GOT3 (cell line): ENCODE measurements around the gene GEMIN7.

Source experiments
- DNase-seq: peaks from one replicate; lab custom pipeline; 2025; ENCODE audit warnings: mixed read lengths; lab: John Stamatoyannopoulos, UW

Gene GEMIN7

GRCh38 chr19:45090034-45090433 lies 11.0 kb downstream of the GEMIN7 start:
- DNase-seq = no peak

- no peak for DNase-seq
These were observed 11.5 kb downstream of the GEMIN7 start for GRCh38 chr19:45090606-45091005.

DNA sequence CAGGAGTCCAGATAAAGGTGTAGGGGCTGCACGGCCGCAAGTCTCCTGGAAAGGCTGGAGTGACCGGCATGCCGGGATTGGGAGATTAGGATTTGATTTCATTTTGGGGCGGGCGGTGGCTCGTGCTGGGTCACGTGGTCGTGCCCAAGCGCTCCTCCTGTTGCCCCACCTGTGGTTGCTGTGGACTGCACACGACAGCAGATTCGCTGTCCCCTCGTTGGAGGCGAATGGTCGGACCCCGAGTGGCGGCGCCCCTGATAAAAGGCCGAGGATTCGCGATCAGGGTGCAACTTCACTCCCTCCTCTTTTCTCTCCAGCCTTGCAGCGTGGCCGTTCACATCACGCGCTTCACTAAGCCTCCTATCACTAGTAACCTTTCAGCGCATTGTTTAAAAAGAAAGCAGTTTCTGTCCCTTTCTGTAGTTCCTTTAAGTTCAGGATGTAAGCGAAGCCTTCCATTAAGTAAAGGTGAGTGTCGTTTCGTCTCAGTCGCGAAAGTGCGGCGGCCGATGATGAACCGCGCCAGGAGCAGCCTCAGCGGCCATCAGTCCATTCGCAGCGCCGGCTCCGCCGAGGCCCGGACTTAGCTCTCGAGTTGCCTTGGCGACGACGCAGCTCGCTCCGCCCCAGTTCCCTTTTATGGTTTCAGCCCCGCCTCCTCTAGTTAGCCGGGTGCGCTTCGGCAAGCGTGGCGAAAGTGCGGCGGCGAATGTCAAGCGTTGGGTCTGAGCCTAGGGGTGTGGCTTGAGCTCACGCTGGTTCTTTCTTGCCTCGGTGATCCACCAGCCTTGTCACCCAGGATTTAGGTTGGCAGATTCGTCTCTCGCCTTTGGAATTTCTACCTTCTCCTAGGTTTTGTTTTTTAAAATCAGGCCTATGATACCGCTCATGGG lies 12.2 kb downstream of the GEMIN7 start:
- DNase-seq = peak; percentile 94

- DNase-seq = peak; percentile 75
These were observed 14.0 kb downstream of the GEMIN7 start, which contains the start of gene PPP1R37 for GRCh38 chr19:45092747-45093678. PPP1R37 (plus strand) TSS chr19:45093179; CDS start chr19:45093326, 147 bp downstream.

GRCh38 chr19:45094137-45094536 lies 15.1 kb downstream of the GEMIN7 start:
- no peak for DNase-seq

DNA sequence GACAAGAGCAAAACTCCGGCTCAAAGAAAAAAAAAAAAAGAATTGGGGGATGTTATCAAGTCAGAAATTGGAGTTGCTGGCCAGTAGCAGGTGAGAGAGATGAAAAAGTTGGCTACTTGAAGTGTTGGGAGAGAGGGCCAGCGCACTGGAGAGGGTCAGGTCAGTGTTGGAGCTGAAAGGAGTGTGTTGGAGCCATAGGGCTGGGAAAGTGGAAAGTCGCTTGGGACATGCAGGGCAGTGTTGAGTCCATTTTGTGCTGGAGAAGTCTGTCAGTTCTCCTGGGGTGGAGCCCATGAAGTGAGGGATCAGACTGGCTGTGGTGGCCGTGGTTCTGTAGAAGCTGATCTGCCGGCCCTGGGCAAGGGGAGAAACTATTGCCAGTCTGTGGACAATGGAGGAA lies 15.6 kb downstream of the GEMIN7 start:
- DNase-seq = no peak

GRCh38 chr19:45095496-45096413 lies 16.7 kb downstream of the GEMIN7 start:
- DNase-seq = no peak

- no peak for DNase-seq
These were observed 17.6 kb downstream of the GEMIN7 start for GRCh38 chr19:45096700-45097099.

GRCh38 chr19:45097450-45097775 lies 18.4 kb downstream of the GEMIN7 start:
- no peak for DNase-seq

- DNase-seq = peak; percentile 23
These were observed 18.9 kb downstream of the GEMIN7 start for GRCh38 chr19:45097776-45098520.

- DNase-seq = no peak
These were observed 19.7 kb downstream of the GEMIN7 start for GRCh38 chr19:45098521-45099466.

DNA sequence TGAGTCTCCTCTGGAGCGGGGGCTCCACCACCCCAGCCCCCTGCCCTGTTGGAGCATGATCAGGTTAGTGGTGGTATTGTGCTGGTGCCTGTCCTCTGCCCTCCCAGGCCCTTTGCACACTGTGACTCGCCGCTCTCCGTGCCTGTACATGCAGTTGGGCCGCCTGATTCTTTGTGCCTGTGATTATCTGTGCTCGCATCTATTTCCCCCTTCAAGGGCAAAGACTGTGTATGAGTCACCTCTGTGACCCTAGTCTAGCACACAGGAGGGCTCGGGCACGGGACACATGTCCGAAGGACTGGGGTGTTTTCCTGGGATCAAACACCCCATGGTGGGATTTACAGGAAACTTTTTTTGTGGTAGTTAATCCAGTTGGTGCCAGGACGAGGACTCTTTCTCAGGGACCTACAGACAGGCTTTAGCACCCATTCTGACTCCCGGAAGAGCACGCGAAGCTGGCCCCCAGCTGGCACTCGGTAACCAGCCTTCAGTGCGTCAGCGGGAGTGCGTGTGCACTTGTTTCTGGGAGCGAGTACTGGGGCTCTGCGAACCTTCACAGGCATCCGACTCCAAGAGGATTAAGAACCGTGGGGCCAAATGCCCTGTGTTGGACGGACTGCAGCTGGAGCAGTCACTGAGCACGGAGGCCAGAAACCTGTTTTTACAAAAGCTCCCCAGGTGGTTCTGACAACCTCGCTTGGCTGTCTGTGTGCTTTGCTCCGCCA lies 20.6 kb downstream of the GEMIN7 start:
- DNase-seq = no peak

- DNase-seq = no peak
These were observed 21.1 kb downstream of the GEMIN7 start for GRCh38 chr19:45100201-45100600.

- DNase-seq = no peak
These were observed 21.8 kb downstream of the GEMIN7 start for GRCh38 chr19:45100846-45101252.

DNA sequence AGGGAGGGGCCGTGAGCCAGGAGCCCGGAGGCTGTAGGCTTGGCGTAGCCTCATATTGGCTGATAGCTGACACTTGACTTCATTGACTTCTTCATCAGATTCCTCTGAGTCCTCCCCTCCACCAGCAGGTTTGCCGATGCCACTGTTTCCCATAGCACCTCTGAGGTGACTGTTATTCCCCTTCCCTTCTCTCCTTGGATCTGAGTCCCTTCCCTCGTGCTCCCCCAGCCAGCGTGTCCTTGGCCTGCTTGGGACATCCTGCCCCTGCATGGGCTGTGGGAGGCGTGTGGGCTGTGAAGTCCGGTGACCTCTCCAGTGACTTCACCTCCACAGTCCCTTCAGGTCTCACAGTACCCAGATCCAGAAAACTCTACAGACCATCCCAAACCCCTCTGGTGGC lies 22.7 kb downstream of the GEMIN7 start:
- DNase-seq = no peak

DNA sequence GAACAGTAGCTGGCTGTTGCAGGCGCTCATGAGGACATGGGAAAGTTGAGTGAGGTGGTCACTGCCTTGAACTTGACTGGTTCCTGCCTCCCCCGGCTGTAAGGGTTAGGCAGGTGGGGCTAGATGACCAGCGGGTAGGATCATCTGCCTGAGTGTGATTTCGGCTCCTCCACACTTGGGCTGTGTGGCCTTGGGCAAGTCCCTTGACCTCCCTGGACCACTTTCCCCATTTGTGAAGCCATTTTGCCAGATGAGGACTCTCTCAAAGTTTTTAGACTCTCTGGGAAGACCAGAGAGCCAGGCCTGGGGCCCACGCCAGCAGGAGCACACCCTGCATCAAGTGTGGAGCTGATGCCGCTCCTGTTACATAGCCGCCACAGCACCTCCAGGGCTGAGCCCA lies 23.4 kb downstream of the GEMIN7 start:
- DNase-seq = no peak

- no peak for DNase-seq
These were observed 24.1 kb downstream of the GEMIN7 start for GRCh38 chr19:45103156-45103507.

DNA sequence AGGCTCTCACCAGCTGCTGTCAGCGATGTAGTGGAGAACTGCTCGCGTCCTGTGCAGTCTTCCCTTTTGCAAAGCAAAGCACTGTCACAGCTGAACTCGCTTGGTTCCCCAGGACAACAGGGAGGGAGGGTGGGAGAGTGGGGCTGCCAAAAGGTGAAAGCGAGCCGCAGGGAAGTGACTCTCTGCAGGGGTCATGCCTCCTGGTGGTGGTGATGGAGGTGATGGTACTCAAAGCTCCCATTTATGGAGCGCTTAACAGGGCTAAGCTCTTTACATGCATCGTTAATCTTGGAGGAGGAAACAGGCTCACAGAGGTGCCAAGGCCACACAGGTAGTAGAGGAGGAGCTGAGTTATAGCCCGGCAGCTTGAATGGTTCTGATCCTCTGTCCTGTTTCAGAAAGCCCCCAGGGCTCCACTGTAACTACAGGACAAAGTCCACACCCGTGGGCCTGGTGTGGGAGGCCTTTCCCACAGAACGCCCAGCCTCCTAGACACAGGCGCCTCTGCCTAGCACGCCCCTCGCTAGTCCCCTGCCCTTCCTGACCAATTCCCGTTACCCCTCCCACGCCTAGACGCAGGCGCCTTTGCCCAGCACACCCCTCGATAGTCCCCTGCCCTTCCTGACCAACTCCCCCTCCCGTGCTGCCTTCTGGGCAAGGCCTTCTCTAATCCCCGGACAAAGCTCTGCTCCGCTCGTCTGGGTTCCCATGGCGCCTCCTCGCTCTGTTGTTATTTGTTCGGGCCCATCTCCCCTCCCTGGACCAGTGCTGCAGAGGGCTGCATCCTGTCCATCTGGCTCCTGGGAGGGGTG lies 24.7 kb downstream of the GEMIN7 start:
- no peak for DNase-seq
